Limb (tissue), 2 donors: Measurements from ENCODE around the gene SOX6.

Experiments
- DNase-seq, 2 donors: peaks; one replicate each; pipeline ENCODE4 v3.0.0-alpha.2; 2016; ENCODE audit errors: extremely low spot score in 2 of 2

The SOX6 gene

GRCh38 chr11:16365581-16366228, 9.4 kb upstream of the SOX6 start:
- peak in 1 of 2 donors; percentile 55 for DNase-seq

GRCh38 chr11:16364254-16364653, 7.9 kb upstream of the SOX6 start:
- no peak for DNase-seq

GRCh38 chr11:16363706-16364105, 7.4 kb upstream of the SOX6 start:
- DNase-seq: no peak

- no peak for DNase-seq
Measured at GRCh38 chr11:16361108-16361865, 4.9 kb upstream of the SOX6 start.

- no peak for DNase-seq
Measured at GRCh38 chr11:16359369-16359768, 3.0 kb upstream of the SOX6 start.

GRCh38 chr11:16358726-16359125, 2.4 kb upstream of the SOX6 start:
- no peak for DNase-seq

GRCh38 chr11:16357775-16358174, 1.4 kb upstream of the SOX6 start:
- DNase-seq: no peak

GRCh38 chr11:16356761-16357393, 531 bp upstream of the SOX6 start:
- DNase-seq: peak; percentile 34 to 58

- no peak for DNase-seq
Measured at GRCh38 chr11:16352707-16353106, 3.6 kb downstream of the SOX6 start.

- no peak for DNase-seq
Measured at GRCh38 chr11:16350125-16350524, 6.2 kb downstream of the SOX6 start.

- DNase-seq: no peak
Measured at GRCh38 chr11:16347928-16348685, 8.2 kb downstream of the SOX6 start.

- no peak for DNase-seq
Measured at GRCh38 chr11:16346975-16347374, 9.4 kb downstream of the SOX6 start.

- no peak for DNase-seq
Measured at GRCh38 chr11:16341853-16342252, 14.5 kb downstream of the SOX6 start.

- peak in 1 of 2 donors; percentile 69 for DNase-seq
Measured at GRCh38 chr11:16338393-16338792, 18.0 kb downstream of the SOX6 start.

- no peak for DNase-seq
Measured at GRCh38 chr11:16337421-16338213, 18.7 kb downstream of the SOX6 start.

GRCh38 chr11:16336721-16337120, 19.6 kb downstream of the SOX6 start:
- DNase-seq: no peak

GRCh38 chr11:16336204-16336603, 20.1 kb downstream of the SOX6 start:
- no peak for DNase-seq

GRCh38 chr11:16335236-16335962, 20.9 kb downstream of the SOX6 start:
- no peak for DNase-seq

GRCh38 chr11:16326679-16327297, 29.6 kb downstream of the SOX6 start:
- no peak for DNase-seq

- no peak for DNase-seq
Measured at GRCh38 chr11:16322190-16322589, 34.2 kb downstream of the SOX6 start.
